ENCODE measurements around the gene DNASE1L2.
A peak's percentile ranks its signal among the peaks of the same experiment; 100 is the strongest.

Gene DNASE1L2

GRCh38 chr16:2270588-2271470, 34.6 kb downstream of the DNASE1L2 start:
- Mint-ChIP-seq H3K4me3 (no peak overlapping the region), H3K36me3 (peaks cover 1 to 16% of the 10 kb centered on the region in 2 donors), H3K27me3 (no peaks in the 10 kb centered on the region), H3K9me3 (no peaks in the 10 kb centered on the region), H3K4me1 (peaks cover 22 to 30% of the 10 kb centered on the region in 2 donors), H3K27ac (no peak overlapping the region)
- ATAC-seq (replicated peaks) = no peak
- no peak for DNase-seq

GRCh38 chr16:2271848-2272461, 35.7 kb downstream of the DNASE1L2 start:
- Mint-ChIP-seq H3K27ac (no peak overlapping the region), H3K27me3 (no peaks in the 10 kb centered on the region), H3K36me3 (peaks cover 1 to 9% of the 10 kb centered on the region in 2 donors), H3K4me1 (peaks cover 15 to 19% of the 10 kb centered on the region in 2 donors), H3K4me3 (no peak overlapping the region), H3K9me3 (no peaks in the 10 kb centered on the region)
- ATAC-seq (replicated peaks) (no peak), DNase-seq (no peak)

- ATAC-seq (replicated peaks) (no peak), DNase-seq (no peak)
- H3K9me3 Mint-ChIP-seq = no peaks in the 10 kb centered on the region
- H3K36me3 Mint-ChIP-seq = peaks cover 1 to 4% of the 10 kb centered on the region in 2 donors
- H3K27me3 Mint-ChIP-seq = no peaks in the 10 kb centered on the region
- peak overlapping the region; percentile 63 for H3K27ac Mint-ChIP-seq
- H3K4me3 Mint-ChIP-seq = no peak overlapping the region
- peaks cover 11 to 16% of the 10 kb centered on the region in 2 donors for H3K4me1 Mint-ChIP-seq
Measured at GRCh38 chr16:2273484-2273883, 37.2 kb downstream of the DNASE1L2 start.

- no peak overlapping the region for H3K27ac Mint-ChIP-seq
Measured at GRCh38 chr16:2273931-2274330, 37.7 kb downstream of the DNASE1L2 start.

GRCh38 chr16:2275476-2276367, 39.5 kb downstream of the DNASE1L2 start:
- Mint-ChIP-seq H3K4me3 (no peak overlapping the region), H3K9me3 (no peaks in the 10 kb centered on the region), H3K4me1 (peaks cover 0 to 3% of the 10 kb centered on the region in 2 donors), H3K36me3 (peaks cover 1 to 4% of the 10 kb centered on the region in 2 donors), H3K27ac (no peak overlapping the region), H3K27me3 (no peaks in the 10 kb centered on the region)
- ATAC-seq (replicated peaks) (no peak), DNase-seq (no peak)

More at GRCh38 chr16:2273931-2274330, 37.7 kb downstream of the DNASE1L2 start:
- Mint-ChIP-seq H3K36me3 (peaks cover 1 to 4% of the 10 kb centered on the region in 2 donors), H3K9me3 (no peaks in the 10 kb centered on the region), H3K4me1 (peaks cover 10 to 11% of the 10 kb centered on the region in 2 donors), H3K27me3 (no peaks in the 10 kb centered on the region), H3K4me3 (no peak overlapping the region)
- DNase-seq (no peak), ATAC-seq (replicated peaks) (no peak)

- Mint-ChIP-seq H3K27me3 (no peaks in the 10 kb centered on the region), H3K4me1 (no peaks in the 10 kb centered on the region), H3K27ac (no peak overlapping the region)
Measured at GRCh38 chr16:2276368-2277195, 40.3 kb downstream of the DNASE1L2 start.

GRCh38 chr16:2277466-2278271, 41.4 kb downstream of the DNASE1L2 start:
- peaks cover 0 to 4% of the 10 kb centered on the region in 2 donors for H3K36me3 Mint-ChIP-seq
- H3K27ac Mint-ChIP-seq = peak overlapping the region; percentile 37
- no peak for DNase-seq
- no peaks in the 10 kb centered on the region for H3K27me3 Mint-ChIP-seq
- H3K9me3 Mint-ChIP-seq = no peaks in the 10 kb centered on the region
- ATAC-seq (replicated peaks) = no peak
- H3K4me3 Mint-ChIP-seq = no peak overlapping the region
- no peaks in the 10 kb centered on the region for H3K4me1 Mint-ChIP-seq

More at GRCh38 chr16:2276368-2277195, 40.3 kb downstream of the DNASE1L2 start:
- no peak for DNase-seq
- no peak overlapping the region for H3K4me3 Mint-ChIP-seq
- no peak for ATAC-seq (replicated peaks)
- no peaks in the 10 kb centered on the region for H3K9me3 Mint-ChIP-seq
- peaks cover 1 to 4% of the 10 kb centered on the region in 2 donors for H3K36me3 Mint-ChIP-seq

GRCh38 chr16:2278272-2278608, 42.0 kb downstream of the DNASE1L2 start:
- Mint-ChIP-seq H3K9me3 (no peaks in the 10 kb centered on the region), H3K27ac (no peak overlapping the region), H3K4me1 (no peaks in the 10 kb centered on the region), H3K4me3 (no peak overlapping the region), H3K27me3 (peaks cover 0 to 4% of the 10 kb centered on the region in 2 donors), H3K36me3 (peaks cover 0 to 4% of the 10 kb centered on the region in 2 donors)
- no peak for DNase-seq
- no peak for ATAC-seq (replicated peaks)

GRCh38 chr16:2278956-2279800, 42.9 kb downstream of the DNASE1L2 start:
- H3K27me3 Mint-ChIP-seq = peaks cover 0 to 11% of the 10 kb centered on the region in 2 donors
- H3K36me3 Mint-ChIP-seq = peaks cover 0 to 4% of the 10 kb centered on the region in 2 donors
- no peak overlapping the region for H3K27ac Mint-ChIP-seq
- ATAC-seq (replicated peaks) (no peak), DNase-seq (no peak)
- H3K4me3 Mint-ChIP-seq = no peak overlapping the region
- no peaks in the 10 kb centered on the region for H3K4me1 Mint-ChIP-seq
- no peaks in the 10 kb centered on the region for H3K9me3 Mint-ChIP-seq

- H3K36me3 Mint-ChIP-seq = peaks cover 0 to 7% of the 10 kb centered on the region in 2 donors
- no peak overlapping the region for H3K27ac Mint-ChIP-seq
- ATAC-seq (replicated peaks) (no peak), DNase-seq (no peak)
- H3K4me3 Mint-ChIP-seq = no peak overlapping the region
- H3K9me3 Mint-ChIP-seq = no peaks in the 10 kb centered on the region
- peaks cover 0 to 11% of the 10 kb centered on the region in 2 donors for H3K27me3 Mint-ChIP-seq
- H3K4me1 Mint-ChIP-seq = no peaks in the 10 kb centered on the region
Measured at GRCh38 chr16:2280461-2280860, 44.2 kb downstream of the DNASE1L2 start.

GRCh38 chr16:2280981-2281542, 44.8 kb downstream of the DNASE1L2 start:
- Mint-ChIP-seq H3K27me3 (peaks cover 0 to 11% of the 10 kb centered on the region in 2 donors), H3K27ac (no peak overlapping the region), H3K9me3 (no peaks in the 10 kb centered on the region)

GRCh38 chr16:2282262-2282661, 46.0 kb downstream of the DNASE1L2 start:
- Mint-ChIP-seq H3K27ac (no peak overlapping the region), H3K4me3 (no peak overlapping the region), H3K36me3 (peaks cover 0 to 7% of the 10 kb centered on the region in 2 donors), H3K27me3 (peaks cover 0 to 11% of the 10 kb centered on the region in 2 donors), H3K4me1 (no peaks in the 10 kb centered on the region), H3K9me3 (no peaks in the 10 kb centered on the region)
- DNase-seq (no peak), ATAC-seq (replicated peaks) (no peak)

More at GRCh38 chr16:2280981-2281542, 44.8 kb downstream of the DNASE1L2 start:
- DNase-seq = no peak
- Mint-ChIP-seq H3K4me3 (no peak overlapping the region), H3K4me1 (no peaks in the 10 kb centered on the region), H3K36me3 (peaks cover 0 to 7% of the 10 kb centered on the region in 2 donors)
- no peak for ATAC-seq (replicated peaks)

Data from stimulated activated naive B cell treated with anti-CD40 and anti-IgM and Interleukin-4, amounts not matched to agents 10 μg/mL and 1 μg/mL and 100 μg/mL, for 72 hours (primary cell).